Smooth muscle cell (in vitro differentiated cells): ENCODE measurements around the gene TMEM225B. TPM values are rescaled to one million over a fixed set of nuclear protein-coding genes. Genes with fewer than 3 reads are reported as not detected.
A peak's percentile ranks its signal among the peaks of the same experiment; 100 is the strongest.
"Not testable (repeated sequence)": the region's sequence is repeated elsewhere in the genome, so short reads cannot be mapped to it uniquely, and the experiment has no call there.

ENCODE experiments used
- DNase-seq: peaks from one replicate; lab custom pipeline; 2025; ENCODE audit not compliant: unreplicated experiment; lab: John Stamatoyannopoulos, UW
- H2AFZ ChIP-seq: fragments of 200-600 bp; sonication (generic); 2 replicates; pipeline ENCODE4 v1.6.0; 2016; ENCODE audit warnings: antibody characterized with exemption, low read depth, mild to moderate bottlenecking
- H3F3A ChIP-seq: fragments of 200-600 bp; sonication (generic); 2 replicates; pipeline ENCODE4 v1.6.0; 2017; ENCODE audit warnings: antibody characterized with exemption, low read depth
- H3K27ac ChIP-seq: fragments of 200-600 bp; sonication (generic); 2 replicates; pipeline ENCODE4 v1.5.1; 2016; ENCODE audit warnings: low read depth, mild to moderate bottlenecking
- H3K27me3 ChIP-seq: fragments of 200-600 bp; sonication (generic); 2 replicates; pipeline ENCODE4 v1.6.1; 2016; ENCODE audit warnings: low read depth, mild to moderate bottlenecking
- H3K36me3 ChIP-seq: fragments of 200-600 bp; sonication (generic); 2 replicates; pipeline ENCODE4 v1.5.1; 2016; ENCODE audit warnings: low read depth
- H3K4me1 ChIP-seq: fragments of 200-600 bp; sonication (generic); 2 replicates; pipeline ENCODE4 v1.5.1; 2016; ENCODE audit warnings: low read depth
- H3K4me2 ChIP-seq: fragments of 200-600 bp; sonication (generic); 2 replicates; pipeline ENCODE4 v1.6.0; 2016; ENCODE audit warnings: mild to moderate bottlenecking
- H3K4me3 ChIP-seq: fragments of 200-600 bp; sonication (generic); 2 replicates; pipeline ENCODE4 v1.5.1; 2016; ENCODE audit warnings: mild to moderate bottlenecking
- H3K79me2 ChIP-seq: fragments of 200-600 bp; sonication (generic); 2 replicates; pipeline ENCODE4 v1.6.0; 2016; ENCODE audit warnings: low read depth, mild to moderate bottlenecking
- H3K9ac ChIP-seq: fragments of 200-600 bp; sonication (generic); 2 replicates; pipeline ENCODE4 v1.6.0; 2016; ENCODE audit warnings: low read depth
- H3K9me3 ChIP-seq: fragments of 200-600 bp; sonication (generic); replicated peaks from 2 replicates; pipeline ENCODE4 v1.5.1; 2016; ENCODE audit warnings: low read depth
- H4K20me1 ChIP-seq: fragments of 200-600 bp; sonication (generic); 2 replicates; pipeline ENCODE4 v1.6.0; 2016; ENCODE audit warnings: low read depth
- CTCF ChIP-seq: fragments of 200-600 bp; sonication (generic); IDR thresholded peaks from 2 replicates; pipeline ENCODE4 v1.5.1; 2017; ENCODE audit warnings: borderline replicate concordance, mild to moderate bottlenecking, antibody characterized with exemption; ENCODE audit not compliant: insufficient read depth, poor library complexity, severe bottlenecking
- WGBS: methylation state at CpG from one replicate; pipeline ENCODE4 v1.1.7; 2016; ENCODE audit warnings: low lambda C conversion rate; 5-methylcytosine and 5-hydroxymethylcytosine counted together
- polyA plus RNA-seq: library from polyadenylated mRNA; unstranded; fragments of >200 nt; fragmentation: Nextera tagmentation; extraction: Ambion mirVana; gene quantifications from 2 replicates; pipeline ENCODE4 v1.2.1, GENCODE V29; 2016
- total RNA-seq: library from RNA; depleted of rRNA; stranded (reverse); fragments of >200 nt; gene quantifications from 2 replicates; pipeline ENCODE4 v1.2.3, GENCODE V29; 2014

Gene TMEM225B
- total RNA-seq = 3.3 and 4.7 TPM in 2 replicates
- 3.6 and 5.4 TPM in 2 replicates for polyA plus RNA-seq

GRCh38 chr7:99597762-99598501 lies at the start of gene TMEM225B:
TMEM225B (plus strand) TSS chr7:99598267; CDS start chr7:99604389, 6,122 bp downstream.
- TF ChIP-seq CTCF = no peak
- Histone ChIP-seq H3K79me2 (no peaks in the 10 kb centered on the region), H3K9me3 (no peaks in the 10 kb centered on the region), H3K4me3 (no peak within 1 kb of the TSS), H2AFZ (no peak within 1 kb of the TSS), H3K9ac (no peak within 1 kb of the TSS), H3K27me3 (no peaks in the 10 kb centered on the region), H3K27ac (no peak within 1 kb of the TSS), H3F3A (no peaks in the 10 kb centered on the region), H4K20me1 (no peaks in the 10 kb centered on the region), H3K4me1 (no peaks in the 10 kb centered on the region), H3K4me2 (no peak within 1 kb of the TSS), H3K36me3 (no peaks in the 10 kb centered on the region)
- WGBS = 95% methylated on average over 34 of the region's 34 CpGs
- no peak for DNase-seq

DNA sequence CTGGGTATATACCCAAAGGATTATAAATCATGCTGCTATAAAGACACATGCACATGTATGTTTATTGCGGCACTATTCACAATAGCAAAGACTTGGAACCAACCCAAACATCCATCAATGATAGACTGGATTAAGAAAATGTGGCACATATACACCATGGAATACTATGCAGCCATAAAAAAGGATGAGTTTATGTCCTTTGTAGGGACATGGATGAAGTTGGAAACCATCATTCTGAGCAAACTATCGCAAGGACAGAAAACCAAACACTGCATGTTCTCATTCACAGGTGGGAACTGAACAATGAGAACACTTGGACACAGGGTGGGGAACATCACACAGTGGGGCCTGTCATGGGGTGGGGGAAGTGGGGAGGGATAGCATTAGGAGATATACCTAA lies 48.5 kb upstream of the TMEM225B start:
- H3K27me3 ChIP-seq, H3F3A ChIP-seq, H3K4me2 ChIP-seq, H2AFZ ChIP-seq, H4K20me1 ChIP-seq, H3K4me1 ChIP-seq, H3K4me3 ChIP-seq, DNase-seq, H3K9ac ChIP-seq, H3K27ac ChIP-seq: not testable (repeated sequence)
- Histone ChIP-seq H3K79me2 (peaks cover 21% of the 10 kb centered on the region), H3K36me3 (peaks cover 19% of the 10 kb centered on the region), H3K9me3 (peaks cover 12% of the 10 kb centered on the region)
- 100% methylated on average over 2 of the region's 2 CpGs for whole genome bisulfite sequencing

DNA sequence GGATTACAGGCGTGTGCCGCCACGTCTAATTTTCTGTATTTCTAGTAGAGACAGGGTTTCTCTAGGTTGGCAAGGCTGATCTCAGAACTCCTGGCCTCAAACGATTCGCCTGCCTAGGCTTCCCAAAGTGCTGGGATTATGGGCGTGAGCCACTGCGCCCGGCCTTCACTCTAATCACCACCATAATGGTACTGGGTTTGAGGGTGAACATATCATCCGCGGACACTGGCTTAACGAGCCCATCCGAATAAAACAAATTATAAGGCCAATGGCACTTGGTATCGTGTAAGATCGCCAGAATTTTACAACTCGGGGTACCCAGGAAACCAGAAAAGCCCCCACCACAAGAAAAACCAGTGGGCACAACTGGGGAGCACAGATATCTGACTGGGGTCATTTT lies 46.7 kb upstream of the TMEM225B start:
- Histone ChIP-seq H3K9me3 (peaks cover 8% of the 10 kb centered on the region), H3K36me3 (peaks cover 19% of the 10 kb centered on the region), H3K27ac (peak overlapping the region; percentile 43), H3K4me1 (peaks cover 4% of the 10 kb centered on the region), H3K79me2 (peaks cover 23% of the 10 kb centered on the region), H3F3A (no peaks in the 10 kb centered on the region), H4K20me1 (no peaks in the 10 kb centered on the region), H3K4me2 (peak overlapping the region; percentile 96), H3K4me3 (peak overlapping the region; percentile 95), H2AFZ (peak overlapping the region; percentile 99), H3K9ac (peak overlapping the region; percentile 97), H3K27me3 (no peaks in the 10 kb centered on the region)
- TF ChIP-seq CTCF = no peak
- 26% methylated on average over 15 of the region's 15 CpGs for WGBS
- no peak for DNase-seq

GRCh38 chr7:99551767-99552463 lies 46.2 kb upstream of the TMEM225B start, which contains the start of gene FAM200A:
FAM200A (minus strand) TSS chr7:99552114; CDS start chr7:99548407, 3,707 bp downstream.
- Histone ChIP-seq H3K27me3 (no peaks in the 10 kb centered on the region), H3K27ac (peak within 1 kb of the TSS; percentile 43), H3K4me1 (peaks cover 4% of the 10 kb centered on the region), H3K4me3 (peak within 1 kb of the TSS; percentile 95), H3F3A (no peaks in the 10 kb centered on the region), H4K20me1 (no peaks in the 10 kb centered on the region), H3K9ac (peak within 1 kb of the TSS; percentile 97), H3K4me2 (peak within 1 kb of the TSS; percentile 96), H3K9me3 (peaks cover 8% of the 10 kb centered on the region), H3K36me3 (peaks cover 16% of the 10 kb centered on the region), H3K79me2 (peaks cover 29% of the 10 kb centered on the region), H2AFZ (peak within 1 kb of the TSS; percentile 99)
- DNase-seq = peak; percentile 27
- 2% methylated on average over 37 of the region's 37 CpGs for WGBS
- TF ChIP-seq CTCF = no peak
